Activated naive CD4-positive, alpha-beta T cell (primary cell): ENCODE results near the gene EIF4EBP3.

Experiments
- DNase-seq, 4 experiments: peaks; one replicate each; lab custom pipeline; 2025; lab: John Stamatoyannopoulos, UW

EIF4EBP3 gene

GRCh38 chr5:140547508-140548299, at the start of gene EIF4EBP3:
TSS of gene EIF4EBP3 (plus strand) at chr5:140547662. CDS start at chr5:140547738, 76 bp downstream.
- peak; percentile 42 to 80 (median 70) for DNase-seq

- no peak for DNase-seq
Measured at GRCh38 chr5:140497897-140498296, 49.6 kb upstream of the EIF4EBP3 start.

GRCh38 chr5:140498591-140498990, 48.9 kb upstream of the EIF4EBP3 start:
- DNase-seq = no peak

GRCh38 chr5:140502834-140503233, 44.6 kb upstream of the EIF4EBP3 start:
- DNase-seq = no peak

- no peak for DNase-seq
Measured at GRCh38 chr5:140509898-140510297, 37.6 kb upstream of the EIF4EBP3 start.

GRCh38 chr5:140513124-140513523, 34.3 kb upstream of the EIF4EBP3 start:
- no peak for DNase-seq

GRCh38 chr5:140524003-140524402, 23.5 kb upstream of the EIF4EBP3 start:
- DNase-seq = no peak

GRCh38 chr5:140540227-140540626, 7.2 kb upstream of the EIF4EBP3 start:
- DNase-seq = no peak

GRCh38 chr5:140542972-140543371, 4.5 kb upstream of the EIF4EBP3 start:
- DNase-seq = no peak

- no peak for DNase-seq
Measured at GRCh38 chr5:140544986-140545385, 2.5 kb upstream of the EIF4EBP3 start.

- no peak for DNase-seq
Measured at GRCh38 chr5:140545606-140546005, 1.9 kb upstream of the EIF4EBP3 start.

GRCh38 chr5:140546851-140547507, 483 bp upstream of the EIF4EBP3 start:
- no peak for DNase-seq

- DNase-seq = no peak
Measured at GRCh38 chr5:140548300-140548688, 832 bp downstream of the EIF4EBP3 start.

GRCh38 chr5:140548791-140549190, 1.3 kb downstream of the EIF4EBP3 start:
- DNase-seq = no peak

GRCh38 chr5:140549237-140550144, 2.0 kb downstream of the EIF4EBP3 start:
- no peak for DNase-seq

- DNase-seq = no peak
Measured at GRCh38 chr5:140550147-140551079, 3.0 kb downstream of the EIF4EBP3 start.

- DNase-seq = no peak
Measured at GRCh38 chr5:140551872-140552271, 4.4 kb downstream of the EIF4EBP3 start.

GRCh38 chr5:140553657-140554056, 6.2 kb downstream of the EIF4EBP3 start:
- DNase-seq = no peak

GRCh38 chr5:140554454-140554853, 7.0 kb downstream of the EIF4EBP3 start:
- DNase-seq = no peak

- no peak for DNase-seq
Measured at GRCh38 chr5:140555747-140556312, 8.4 kb downstream of the EIF4EBP3 start.

GRCh38 chr5:140556438-140556837, 9.0 kb downstream of the EIF4EBP3 start:
- no peak for DNase-seq
